Measurements from ENCODE around the gene FILIP1L.

Gene FILIP1L

DNA sequence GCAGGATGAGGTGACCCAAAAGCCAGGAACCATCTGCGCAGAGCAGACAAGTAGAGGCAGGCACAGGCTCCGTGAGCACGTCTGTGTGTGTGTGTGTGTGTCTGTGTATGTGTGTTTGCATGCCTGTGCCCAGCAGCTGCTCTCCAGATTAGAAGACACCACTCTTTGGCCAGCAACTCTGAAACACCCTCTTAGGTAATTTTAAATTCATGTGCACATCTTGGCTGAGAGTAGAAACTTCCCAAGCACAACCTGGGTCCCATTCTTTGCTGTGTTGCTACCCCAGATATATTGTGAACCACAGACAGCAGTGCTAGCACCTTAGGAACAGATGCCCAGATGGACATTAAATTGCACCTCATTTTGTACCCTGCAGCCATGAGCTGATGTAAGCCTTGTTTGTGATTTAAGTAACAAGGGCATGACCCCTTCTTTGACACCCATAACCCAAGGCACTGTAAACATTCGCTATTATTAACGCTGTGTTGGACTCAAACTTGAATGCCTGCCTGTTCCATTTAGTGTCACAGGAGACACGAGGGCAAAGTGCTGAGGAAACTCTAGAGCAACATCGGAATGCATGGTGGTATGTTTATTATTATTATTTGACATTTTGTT lies at the start of gene FILIP1L:
Gene FILIP1L (minus strand): TSS at position 89 of the 618 bp plus-strand sequence.
- no peak for ATAC-seq
- TF ChIP-seq RARB (CRISPR knock-in tag; IDR thresholded peaks at IDR 0.05), result no peak
- no peak for TF ChIP-seq CREB5 (CRISPR knock-in tag; IDR thresholded peaks at IDR 0.05; ENCODE audit: low read depth)
- TF ChIP-seq BACH2 (CRISPR knock-in tag; IDR thresholded peaks at IDR 0.05; ENCODE audit: borderline replicate concordance), result no peak
- TF ChIP-seq ESRRG (CRISPR knock-in tag; IDR thresholded peaks at IDR 0.05), result no peak
- no peak for TF ChIP-seq CSRNP3 (CRISPR knock-in tag; IDR thresholded peaks at IDR 0.05)
- TF ChIP-seq PPARA (CRISPR knock-in tag; IDR thresholded peaks at IDR 0.05; ENCODE audit: borderline replicate concordance), result no peak
- TF ChIP-seq ZNF70 (CRISPR knock-in tag; IDR thresholded peaks at IDR 0.05), result no peak
- TF ChIP-seq ZNF565 (CRISPR knock-in tag; conservative IDR thresholded peaks at IDR 0.05; ENCODE audit: low read depth), result no peak
- no peak for TF ChIP-seq OSR1 (CRISPR knock-in tag; IDR thresholded peaks at IDR 0.05)
- no peak for TF ChIP-seq SNAI2 (CRISPR knock-in tag; IDR thresholded peaks at IDR 0.05)

DNA sequence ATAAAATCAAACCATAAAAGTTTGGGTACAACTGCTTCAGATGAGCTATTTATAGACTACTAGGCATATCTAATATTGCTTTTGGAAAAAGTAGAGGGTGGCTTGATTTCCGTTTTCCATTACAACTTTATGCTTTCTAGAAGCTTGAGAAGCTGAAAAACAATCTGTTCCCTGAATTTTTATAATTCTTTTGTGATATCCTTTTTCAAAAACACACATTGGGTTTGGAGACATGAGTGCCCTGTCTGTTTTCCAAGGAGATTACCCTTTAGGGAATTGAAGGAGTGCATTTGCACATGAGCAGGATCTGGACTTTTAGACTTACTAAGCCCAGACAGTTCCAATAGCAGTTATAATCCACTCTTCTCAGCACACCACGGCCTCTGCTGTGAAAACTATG lies 49.5 kb upstream of the FILIP1L start:
- ATAC-seq, result no peak
- no peak for TF ChIP-seq ZFP3 (CRISPR knock-in tag; IDR thresholded peaks at IDR 0.05)
- no peak for TF ChIP-seq CSRNP3 (CRISPR knock-in tag; IDR thresholded peaks at IDR 0.05)
- no peak for TF ChIP-seq TCF4 (CRISPR knock-in tag; IDR thresholded peaks at IDR 0.05; ENCODE audit: borderline replicate concordance)
- TF ChIP-seq ISL1 (CRISPR knock-in tag; IDR thresholded peaks at IDR 0.05), result no peak
- TF ChIP-seq ZNF8 (CRISPR knock-in tag; IDR thresholded peaks at IDR 0.05), result no peak
- no peak for TF ChIP-seq ZC3H10 (CRISPR knock-in tag; IDR thresholded peaks at IDR 0.05)
- TF ChIP-seq, protein P1, sequence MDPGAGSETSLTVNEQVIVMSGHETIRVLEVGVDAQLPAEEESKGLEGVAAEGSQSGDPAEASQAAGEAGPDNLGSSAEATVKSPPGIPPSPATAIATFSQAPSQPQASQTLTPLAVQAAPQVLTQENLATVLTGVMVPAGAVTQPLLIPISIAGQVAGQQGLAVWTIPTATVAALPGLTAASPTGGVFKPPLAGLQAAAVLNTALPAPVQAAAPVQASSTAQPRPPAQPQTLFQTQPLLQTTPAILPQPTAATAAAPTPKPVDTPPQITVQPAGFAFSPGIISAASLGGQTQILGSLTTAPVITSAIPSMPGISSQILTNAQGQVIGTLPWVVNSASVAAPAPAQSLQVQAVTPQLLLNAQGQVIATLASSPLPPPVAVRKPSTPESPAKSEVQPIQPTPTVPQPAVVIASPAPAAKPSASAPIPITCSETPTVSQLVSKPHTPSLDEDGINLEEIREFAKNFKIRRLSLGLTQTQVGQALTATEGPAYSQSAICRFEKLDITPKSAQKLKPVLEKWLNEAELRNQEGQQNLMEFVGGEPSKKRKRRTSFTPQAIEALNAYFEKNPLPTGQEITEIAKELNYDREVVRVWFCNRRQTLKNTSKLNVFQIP (CRISPR knock-in tag; IDR thresholded peaks at IDR 0.05; ENCODE audit: borderline replicate concordance, low read depth), result no peak
- no peak for TF ChIP-seq CREB5 (CRISPR knock-in tag; IDR thresholded peaks at IDR 0.05; ENCODE audit: low read depth)
- no peak for TF ChIP-seq SNAI2 (CRISPR knock-in tag; IDR thresholded peaks at IDR 0.05)
- no peak for TF ChIP-seq GLIS3 (CRISPR knock-in tag; IDR thresholded peaks at IDR 0.05)

GRCh38 chr3:100160521-100160920 lies 46.2 kb upstream of the FILIP1L start:
- no peak for ATAC-seq

More at GRCh38 chr3:100160521-100160920, 46.2 kb upstream of the FILIP1L start:
- TF ChIP-seq, protein P2, sequence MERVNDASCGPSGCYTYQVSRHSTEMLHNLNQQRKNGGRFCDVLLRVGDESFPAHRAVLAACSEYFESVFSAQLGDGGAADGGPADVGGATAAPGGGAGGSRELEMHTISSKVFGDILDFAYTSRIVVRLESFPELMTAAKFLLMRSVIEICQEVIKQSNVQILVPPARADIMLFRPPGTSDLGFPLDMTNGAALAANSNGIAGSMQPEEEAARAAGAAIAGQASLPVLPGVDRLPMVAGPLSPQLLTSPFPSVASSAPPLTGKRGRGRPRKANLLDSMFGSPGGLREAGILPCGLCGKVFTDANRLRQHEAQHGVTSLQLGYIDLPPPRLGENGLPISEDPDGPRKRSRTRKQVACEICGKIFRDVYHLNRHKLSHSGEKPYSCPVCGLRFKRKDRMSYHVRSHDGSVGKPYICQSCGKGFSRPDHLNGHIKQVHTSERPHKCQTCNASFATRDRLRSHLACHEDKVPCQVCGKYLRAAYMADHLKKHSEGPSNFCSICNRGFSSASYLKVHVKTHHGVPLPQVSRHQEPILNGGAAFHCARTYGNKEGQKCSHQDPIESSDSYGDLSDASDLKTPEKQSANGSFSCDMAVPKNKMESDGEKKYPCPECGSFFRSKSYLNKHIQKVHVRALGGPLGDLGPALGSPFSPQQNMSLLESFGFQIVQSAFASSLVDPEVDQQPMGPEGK (CRISPR knock-in tag; IDR thresholded peaks at IDR 0.05; ENCODE audit: borderline replicate concordance), result no peak
- TF ChIP-seq, protein P3, sequence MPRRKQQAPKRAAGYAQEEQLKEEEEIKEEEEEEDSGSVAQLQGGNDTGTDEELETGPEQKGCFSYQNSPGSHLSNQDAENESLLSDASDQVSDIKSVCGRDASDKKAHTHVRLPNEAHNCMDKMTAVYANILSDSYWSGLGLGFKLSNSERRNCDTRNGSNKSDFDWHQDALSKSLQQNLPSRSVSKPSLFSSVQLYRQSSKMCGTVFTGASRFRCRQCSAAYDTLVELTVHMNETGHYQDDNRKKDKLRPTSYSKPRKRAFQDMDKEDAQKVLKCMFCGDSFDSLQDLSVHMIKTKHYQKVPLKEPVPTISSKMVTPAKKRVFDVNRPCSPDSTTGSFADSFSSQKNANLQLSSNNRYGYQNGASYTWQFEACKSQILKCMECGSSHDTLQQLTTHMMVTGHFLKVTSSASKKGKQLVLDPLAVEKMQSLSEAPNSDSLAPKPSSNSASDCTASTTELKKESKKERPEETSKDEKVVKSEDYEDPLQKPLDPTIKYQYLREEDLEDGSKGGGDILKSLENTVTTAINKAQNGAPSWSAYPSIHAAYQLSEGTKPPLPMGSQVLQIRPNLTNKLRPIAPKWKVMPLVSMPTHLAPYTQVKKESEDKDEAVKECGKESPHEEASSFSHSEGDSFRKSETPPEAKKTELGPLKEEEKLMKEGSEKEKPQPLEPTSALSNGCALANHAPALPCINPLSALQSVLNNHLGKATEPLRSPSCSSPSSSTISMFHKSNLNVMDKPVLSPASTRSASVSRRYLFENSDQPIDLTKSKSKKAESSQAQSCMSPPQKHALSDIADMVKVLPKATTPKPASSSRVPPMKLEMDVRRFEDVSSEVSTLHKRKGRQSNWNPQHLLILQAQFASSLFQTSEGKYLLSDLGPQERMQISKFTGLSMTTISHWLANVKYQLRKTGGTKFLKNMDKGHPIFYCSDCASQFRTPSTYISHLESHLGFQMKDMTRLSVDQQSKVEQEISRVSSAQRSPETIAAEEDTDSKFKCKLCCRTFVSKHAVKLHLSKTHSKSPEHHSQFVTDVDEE (CRISPR knock-in tag; IDR thresholded peaks at IDR 0.05), result no peak
- TF ChIP-seq, protein P1 (CRISPR knock-in tag; IDR thresholded peaks at IDR 0.05; ENCODE audit: borderline replicate concordance, low read depth), result no peak
- TF ChIP-seq ISL1 (CRISPR knock-in tag; IDR thresholded peaks at IDR 0.05) (no peak), ZFP3 (CRISPR knock-in tag; IDR thresholded peaks at IDR 0.05) (no peak), GLIS3 (CRISPR knock-in tag; IDR thresholded peaks at IDR 0.05) (no peak), ZNF8 (CRISPR knock-in tag; IDR thresholded peaks at IDR 0.05) (no peak), ESRRG (CRISPR knock-in tag; IDR thresholded peaks at IDR 0.05) (no peak), CSDC2 (CRISPR knock-in tag; IDR thresholded peaks at IDR 0.05) (no peak), BACH2 (CRISPR knock-in tag; IDR thresholded peaks at IDR 0.05; ENCODE audit: borderline replicate concordance) (no peak)
